GM10248 (cell line): Measurements from ENCODE around the gene IDI1.

Experiments used
- CTCF ChIA-PET: fragments of 300-600 bp; sonication (Branson Sonifier 250); formaldehyde crosslinking; extraction: SDS; loops from one replicate; lab custom pipeline; 2021; ENCODE audit warnings: antibody characterized with exemption; lab: Yijun Ruan, JAX
- POLR2A ChIA-PET: fragments of 350-650 bp; sonication (Branson Sonifier 250); formaldehyde crosslinking; extraction: SDS; loops from one replicate; lab custom pipeline; 2020; ENCODE audit warnings: antibody characterized with exemption; lab: Yijun Ruan, JAX
- DNase-seq: peaks from one replicate; pipeline ENCODE4 v3.0.0; 2012; ENCODE audit errors: extremely low spot score
- CTCF ChIP-seq: IDR thresholded peaks from 2 replicates; pipeline ENCODE4 v1.5.1; 2012; ENCODE audit warnings: mild to moderate bottlenecking, low read depth; ENCODE audit errors: extremely low read depth, missing control alignments, control extremely low read depth

Gene IDI1

GRCh38 chr10:1090696-1091095 is 41.8 kb upstream of the IDI1 start:
- ChIA-PET CTCF (interaction anchor here (1.2 to 1.6 kb wide), 3 partner anchors 11 to 19 kb away, joined by 3 to 5 read pairs (median 3); no protein-coding TSS in a partner anchor), POLR2A (no interaction called here)
- no peak for TF ChIP-seq CTCF
- no peak for DNase-seq

- ChIA-PET CTCF (no interaction called here), POLR2A (no interaction called here)
- no peak for TF ChIP-seq CTCF
- DNase-seq, result no peak
Observed at GRCh38 chr10:1089017-1089689, 40.2 kb upstream of the IDI1 start.

GRCh38 chr10:1086787-1087186 is 37.9 kb upstream of the IDI1 start:
- POLR2A ChIA-PET, result no interaction called here
- CTCF ChIA-PET, result no interaction called here
- TF ChIP-seq CTCF, result no peak
- no peak for DNase-seq

- no peak for DNase-seq
- POLR2A ChIA-PET, result no interaction called here
- CTCF ChIA-PET, result no interaction called here
- no peak for TF ChIP-seq CTCF
Observed at GRCh38 chr10:1085258-1085657, 36.3 kb upstream of the IDI1 start.

- TF ChIP-seq CTCF, result no peak
- CTCF ChIA-PET, result no interaction called here
- POLR2A ChIA-PET, result no interaction called here
- no peak for DNase-seq
Observed at GRCh38 chr10:1084011-1084950, 35.4 kb upstream of the IDI1 start.

GRCh38 chr10:1083581-1083980 is 34.7 kb upstream of the IDI1 start:
- no peak for DNase-seq
- TF ChIP-seq CTCF, result no peak
- ChIA-PET CTCF (no interaction called here), POLR2A (no interaction called here)
